Measurements from ENCODE around the gene MORC2.

MORC2 gene

DNA sequence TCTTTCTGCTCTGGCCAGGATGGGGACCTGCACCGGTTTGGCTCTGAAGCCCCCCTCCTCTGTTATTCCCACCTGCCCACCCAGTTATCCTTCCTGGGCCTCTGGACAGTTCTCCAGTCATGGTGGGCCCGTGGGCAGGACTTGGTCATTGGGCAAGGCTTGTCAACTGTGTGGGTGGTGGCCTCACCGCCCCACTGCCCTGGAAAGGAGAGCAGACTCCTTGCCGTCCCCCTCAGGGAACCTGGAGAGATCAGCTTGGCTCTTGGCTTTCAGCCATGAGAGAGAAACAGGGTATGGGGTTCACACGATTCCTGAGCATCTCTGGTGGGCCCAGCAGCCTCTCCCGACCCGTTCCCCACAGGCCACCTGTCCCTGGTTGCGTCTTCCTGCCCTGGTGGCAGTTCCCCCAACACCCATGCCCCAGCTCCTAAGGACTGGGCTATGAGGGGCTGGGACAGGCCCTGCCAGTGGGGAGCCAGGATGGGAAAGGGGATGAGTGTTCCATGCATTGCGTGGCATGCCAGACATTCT, 92.3 kb downstream of the MORC2 start:
- Histone ChIP-seq H3K27ac (ENCODE audit: low read length) (no peak overlapping the region), H3K27me3 (ENCODE audit: insufficient read depth, low read length) (no peaks in the 10 kb centered on the region), H3K36me3 (ENCODE audit: insufficient read depth, low read depth, low read length) (no peaks in the 10 kb centered on the region), H3K9me3 (ENCODE audit: insufficient read depth, low read depth, low read length) (no peaks in the 10 kb centered on the region), H3K4me1 (ENCODE audit: insufficient read depth, low read length) (no peaks in the 10 kb centered on the region), H3K9ac (ENCODE audit: low read depth, low read length) (no peak overlapping the region), H3K4me3 (ENCODE audit: low read length) (no peak overlapping the region)

DNA sequence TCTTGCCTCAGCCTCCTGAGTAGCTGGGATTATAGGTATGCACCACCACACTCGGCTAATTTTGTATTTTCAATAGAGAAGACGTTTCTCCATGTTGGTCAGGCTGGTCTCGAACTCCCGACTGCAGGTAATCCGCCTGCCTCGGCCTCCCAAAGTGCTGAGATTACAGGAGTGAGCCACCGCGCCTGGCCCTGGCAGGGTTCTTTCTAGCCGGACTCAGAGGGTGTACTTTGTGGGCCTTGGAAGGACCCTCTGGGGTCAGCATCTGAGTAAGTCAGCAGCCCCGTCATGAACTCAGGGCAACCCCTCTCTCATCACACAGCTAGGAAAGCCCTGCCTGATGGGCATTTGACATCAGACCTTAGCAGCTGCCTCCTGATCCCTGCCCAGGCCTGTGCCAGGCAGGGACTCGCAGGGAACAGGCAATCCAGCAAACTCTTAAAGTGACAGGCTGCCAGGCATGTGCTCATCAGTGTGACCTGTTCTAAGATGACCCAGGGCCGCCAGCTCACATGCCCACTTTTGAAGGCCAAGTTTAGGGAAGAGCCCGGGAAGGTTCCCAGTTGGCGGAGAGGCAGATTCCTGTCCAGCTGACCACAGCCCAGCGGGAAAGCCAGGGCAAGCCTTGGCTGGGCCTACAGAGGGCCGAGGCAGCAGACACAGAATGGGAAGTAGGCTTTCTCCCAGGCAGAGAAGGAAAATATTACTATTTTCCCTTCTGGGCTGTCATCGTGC, 92.9 kb downstream of the MORC2 start:
- Histone ChIP-seq H3K9ac (ENCODE audit: low read depth, low read length) (no peak overlapping the region), H3K27ac (ENCODE audit: low read length) (no peak overlapping the region), H3K4me3 (ENCODE audit: low read length) (no peak overlapping the region), H3K27me3 (ENCODE audit: insufficient read depth, low read length) (no peaks in the 10 kb centered on the region), H3K4me1 (ENCODE audit: insufficient read depth, low read length) (no peaks in the 10 kb centered on the region), H3K9me3 (ENCODE audit: insufficient read depth, low read depth, low read length) (no peaks in the 10 kb centered on the region), H3K36me3 (ENCODE audit: insufficient read depth, low read depth, low read length) (no peaks in the 10 kb centered on the region)
